ENCODE measurements around the gene IKZF2. TPM values are rescaled to one million over a fixed set of nuclear protein-coding genes. Genes with fewer than 3 reads are reported as not detected.

Gene IKZF2
- total and polyA plus RNA-seq, 2 of the 4 experiments (the other 2 are of a cell fraction), result 2.1 to 25.5 TPM

GRCh38 chr2:213022987-213023386, 128.4 kb downstream of the IKZF2 start:
- intact Hi-C loops (cut with micrococcal nuclease), result loop anchor here (2.0 kb wide), 1 partner anchor 128 kb away; the partner anchor contains the start of gene IKZF2
- ATAC-seq (ENCODE audit: low read depth), result no peak
- no peak overlapping the region for H3K14ac ChIP-seq (replicated peaks; ENCODE audit: low read depth, low read length)
- H2BK120ac ChIP-seq (ENCODE audit: low read depth, low read length), result no peak overlapping the region
- dilution Hi-C loops (cut with HindIII; ENCODE audit: low sequenced_read_pairs, unreplicated experiment), result no loop called here
- H2BK15ac ChIP-seq (ENCODE audit: low read depth, low read length), result no peak overlapping the region
- POLR2A ChIA-PET (ENCODE audit: unreplicated experiment), result no interaction called here
- no peaks in the 10 kb centered on the region for H4K20me1 ChIP-seq (ENCODE audit: insufficient read depth, low read length)
- H4K5ac ChIP-seq (ENCODE audit: low read depth, low read length), result no peak overlapping the region
- no peaks in the 10 kb centered on the region for H3K9me3 ChIP-seq (ENCODE audit: control insufficient read depth, insufficient read depth, low read length)
- CTCF ChIA-PET, result no interaction called here
- H3K18ac ChIP-seq (ENCODE audit: low read depth, low read length), result no peak overlapping the region
- H4K91ac ChIP-seq (ENCODE audit: insufficient read depth, low read depth, low read length), result no peak overlapping the region
- H3K9ac ChIP-seq (ENCODE audit: low read depth, low read length), result no peak overlapping the region
- H3K56ac ChIP-seq (ENCODE audit: extremely low read depth, insufficient read depth, low read length), result no peak overlapping the region
- WGBS, 2 experiments (ENCODE audit: extremely low coverage in 2 of 2, insufficient read length in 1 of 2), result 73% methylated on average over 2 of the region's 2 CpGs; no CpG with 5 or more reads in 1 of the 2 experiments
- no peak overlapping the region for H2AK9ac ChIP-seq (replicated peaks; ENCODE audit: low read depth, low read length, poor library complexity)
- H3K4me1 ChIP-seq (ENCODE audit: control insufficient read depth, insufficient read depth, low read length), result no peaks in the 10 kb centered on the region
- no peak overlapping the region for H3K4ac ChIP-seq (ENCODE audit: low read depth, low read length)
- H3K9me1 ChIP-seq (ENCODE audit: insufficient read depth, low read length), result peaks cover 3% of the 10 kb centered on the region; the same call in 1 of the 2 replicates
- H2BK5ac ChIP-seq (ENCODE audit: low read depth, low read length, poor library complexity, severe bottlenecking), result no peak overlapping the region
- no peak overlapping the region for H2BK20ac ChIP-seq (ENCODE audit: low read depth, low read length)
- no peak overlapping the region for H2AK5ac ChIP-seq (ENCODE audit: low read depth, low read length)
- 0 out of 2 replicates have a peak, but pooled peaks cover 2% of the 10 kb centered on the region for H3K36me3 ChIP-seq (ENCODE audit: control insufficient read depth, insufficient read depth, low read length)
- DNase-seq, result no peak
- no peak overlapping the region for H3K23ac ChIP-seq (ENCODE audit: low read depth, low read length)
- in situ Hi-C loops (cut with MboI; ENCODE audit: low sequenced_read_pairs), result no loop called here
- no peaks in the 10 kb centered on the region for H3K27me3 ChIP-seq (ENCODE audit: control insufficient read depth, insufficient read depth, low read length)
- H3K4me2 ChIP-seq (ENCODE audit: low read depth, low read length), result no peak overlapping the region
- no peak overlapping the region for H3K27ac ChIP-seq (ENCODE audit: insufficient read depth, low read length)
- no peak overlapping the region for H4K8ac ChIP-seq (ENCODE audit: low read depth in 2 of 2, low read length in 2 of 2)
- H3K4me3 ChIP-seq (ENCODE audit: insufficient read depth, low read depth, low read length), result no peak overlapping the region
- H3K79me1 ChIP-seq (ENCODE audit: low read depth in 1 of 2, low read length in 2 of 2), result no peaks in the 10 kb centered on the region
- BruUV-seq (replicated peaks), result no TSS peak
- TF ChIP-seq BHLHE40 (IDR thresholded peaks at IDR 0.05; ENCODE audit: low read depth, low read length) (no peak), CEBPB (IDR thresholded peaks at IDR 0.05; ENCODE audit: low read depth, low read length) (no peak), CHD1 (IDR thresholded peaks at IDR 0.05; ENCODE audit: low read depth, low read length) (no peak), ELK1 (IDR thresholded peaks at IDR 0.05; ENCODE audit: borderline replicate concordance, low read depth, low read length) (no peak), MAFK (IDR thresholded peaks at IDR 0.05; ENCODE audit: low read depth, low read length) (no peak), CTCF (conservative IDR thresholded peaks at IDR 0.05; ENCODE audit: low read depth, low read length) (no peak), POLR2A (IDR thresholded peaks at IDR 0.05; ENCODE audit: low read depth, low read length) (no peak), USF2 (IDR thresholded peaks at IDR 0.05; ENCODE audit: low read depth, low read length) (no peak), FOS (IDR thresholded peaks at IDR 0.05; ENCODE audit: low read depth, low read length) (no peak), RCOR1 (IDR thresholded peaks at IDR 0.05; ENCODE audit: insufficient replicate concordance, low read length) (no peak), RFX5 (IDR thresholded peaks at IDR 0.05; ENCODE audit: low read depth, low read length) (no peak), MXI1 (IDR thresholded peaks at IDR 0.05; ENCODE audit: borderline replicate concordance, low read depth, low read length) (no peak), RAD21 (IDR thresholded peaks at IDR 0.05; ENCODE audit: low read length) (no peak)
- no peak overlapping the region for H2AFZ ChIP-seq (replicated peaks; ENCODE audit: low read length, poor library complexity)

Measured in IMR-90 (cell line).